ENCODE results near the gene MADD.
A peak's percentile ranks its signal among the peaks of the same experiment; 100 is the strongest.

The MADD gene

DNA sequence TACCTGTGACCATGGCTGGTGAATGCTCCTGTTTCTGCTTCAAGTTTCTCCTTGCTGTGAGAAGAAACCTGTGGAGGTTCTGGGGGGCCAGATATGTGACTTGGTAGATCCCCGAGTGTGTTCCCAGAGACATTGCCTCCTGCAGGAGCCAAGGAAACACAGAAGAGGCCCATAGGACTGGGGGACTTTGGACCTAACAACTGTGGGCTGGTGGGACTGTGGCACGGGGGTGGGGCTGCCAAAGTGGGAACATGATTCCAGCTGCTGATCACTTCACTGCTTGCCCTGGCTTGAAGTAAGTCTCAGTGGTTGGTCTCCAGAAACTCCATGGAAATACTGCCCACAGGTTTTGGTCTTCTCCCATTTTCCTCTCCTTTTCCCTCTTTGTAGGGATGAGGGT lies 16.3 kb upstream of the MADD start:
- DNase-seq, result no peak

- no peak for DNase-seq
Measured at GRCh38 chr11:47254386-47254785, 15.5 kb upstream of the MADD start.

- no peak for DNase-seq
Measured at GRCh38 chr11:47256374-47256773, 13.6 kb upstream of the MADD start.

DNA sequence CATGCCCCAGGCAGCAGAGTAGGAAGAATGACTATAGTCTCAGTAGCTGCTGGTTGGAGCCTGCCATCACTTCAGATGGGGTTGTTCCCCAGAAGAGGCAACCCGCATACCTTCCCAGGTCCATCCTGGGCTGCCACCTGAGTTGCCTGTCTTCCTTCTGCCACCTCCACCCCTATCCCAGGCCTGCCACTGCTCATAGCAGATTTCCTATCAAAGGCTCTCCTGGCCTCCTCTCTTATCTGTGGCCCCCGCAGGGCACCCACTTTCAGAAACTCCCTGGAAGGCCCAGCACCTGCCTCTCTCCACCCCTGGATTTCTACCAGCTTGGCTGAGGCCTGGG lies 12.8 kb upstream of the MADD start:
- no peak for DNase-seq

DNA sequence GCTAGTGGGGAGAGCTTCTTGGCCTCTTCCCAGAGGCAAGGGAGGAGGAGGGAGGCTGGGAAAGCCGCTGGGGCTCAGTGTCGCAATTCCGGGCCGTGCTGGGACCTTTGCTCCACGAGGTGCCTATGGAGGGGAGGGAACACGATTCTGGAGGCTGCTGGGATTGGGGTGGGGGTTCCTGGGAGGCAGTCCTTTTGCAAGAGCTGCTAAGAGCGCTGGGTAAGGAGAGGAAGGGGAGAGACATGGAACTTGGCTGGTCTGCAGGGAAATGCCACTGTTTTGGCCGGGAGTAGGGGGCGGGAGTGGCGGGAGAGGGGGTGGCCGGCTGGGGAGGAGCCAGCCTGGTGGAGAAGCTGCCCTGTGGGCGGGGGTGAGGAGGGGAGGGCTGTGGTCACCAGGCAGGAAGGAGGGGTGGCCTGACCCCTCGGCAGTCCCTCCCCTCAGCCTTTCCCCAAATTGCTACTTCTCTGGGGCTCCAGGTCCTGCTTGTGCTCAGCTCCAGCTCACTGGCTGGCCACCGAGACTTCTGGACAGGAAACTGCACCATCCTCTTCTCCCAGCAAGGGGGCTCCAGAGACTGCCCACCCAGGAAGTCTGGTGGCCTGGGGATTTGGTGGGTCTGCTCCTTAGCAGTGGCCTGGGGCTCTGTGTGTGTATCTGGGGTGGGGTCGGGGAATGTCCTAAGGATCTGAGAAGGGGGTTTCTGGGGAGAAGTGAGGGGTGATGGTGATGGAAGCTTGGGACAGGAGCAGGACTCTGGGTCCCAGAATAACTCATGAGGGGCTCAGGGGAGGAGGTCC lies 12.2 kb upstream of the MADD start, which contains the start of gene NR1H3:
Gene NR1H3 (plus strand): TSS at position 480 of the 800 bp plus-strand sequence. CDS start 1,221 bp downstream, outside the sequence.
- no peak for DNase-seq

DNA sequence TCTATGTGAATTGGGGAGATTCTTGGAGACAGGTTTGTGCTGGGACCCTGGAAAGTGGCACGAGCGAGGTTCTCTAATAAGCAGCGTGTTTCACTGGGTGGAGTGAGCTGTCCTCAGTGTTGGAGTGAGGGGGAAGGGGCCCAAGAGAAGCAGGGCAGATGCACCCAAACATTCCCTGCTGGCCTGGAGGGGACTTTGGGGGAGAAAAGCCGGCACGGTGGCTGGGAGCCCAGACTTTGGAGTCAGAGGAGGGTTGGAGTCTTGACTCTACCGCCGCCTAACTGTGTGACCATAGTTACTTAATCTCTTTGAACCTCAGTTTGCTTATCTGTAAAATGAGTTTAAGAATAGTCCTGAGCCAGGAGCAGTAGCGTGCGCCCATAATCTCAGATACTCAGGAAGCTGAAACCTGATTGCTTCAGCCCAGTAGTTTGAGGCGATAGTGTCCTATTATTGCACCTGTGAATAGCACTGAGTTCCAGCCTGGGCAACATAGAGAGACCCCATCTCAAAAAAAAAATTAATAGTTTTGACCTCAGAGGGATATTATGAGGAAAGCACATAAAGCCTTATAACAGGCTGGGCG lies 11.5 kb upstream of the MADD start:
- no peak for DNase-seq

DNA sequence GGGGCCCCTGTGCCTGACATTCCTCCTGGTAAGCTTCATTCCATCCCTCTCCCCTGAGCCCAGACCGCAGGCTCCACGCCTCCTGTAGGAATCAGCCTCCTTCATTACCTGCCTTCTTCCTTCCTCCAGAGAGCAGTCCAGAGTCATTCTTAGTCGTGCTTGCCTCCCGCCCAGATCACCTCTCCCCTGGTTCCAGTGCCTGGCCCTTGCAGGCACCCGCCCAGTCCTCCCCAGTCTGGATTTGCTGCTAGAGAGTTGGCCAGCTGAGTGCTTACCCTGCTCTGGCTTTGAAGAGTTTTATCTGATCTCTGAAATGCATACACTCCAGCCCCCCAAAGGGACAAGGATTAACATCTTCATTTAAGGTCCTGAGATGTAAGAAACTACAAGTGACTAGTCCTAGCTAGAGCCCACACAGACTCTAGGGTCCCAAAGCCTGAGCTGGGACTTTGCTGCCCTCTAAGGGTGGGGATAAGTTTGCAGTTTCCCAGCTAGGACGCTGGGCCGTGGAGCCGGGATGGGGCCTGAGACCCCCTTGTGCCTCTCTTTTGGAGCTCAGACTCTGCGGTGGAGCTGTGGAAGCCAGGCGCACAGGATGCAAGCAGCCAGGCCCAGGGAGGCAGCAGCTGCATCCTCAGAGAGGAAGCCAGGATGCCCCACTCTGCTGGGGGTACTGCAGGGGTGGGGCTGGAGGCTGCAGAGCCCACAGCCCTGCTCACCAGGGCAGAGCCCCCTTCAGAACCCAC lies 10.5 kb upstream of the MADD start:
- DNase-seq, result no peak

GRCh38 chr11:47260366-47260765 lies 9.6 kb upstream of the MADD start:
- DNase-seq, result no peak

DNA sequence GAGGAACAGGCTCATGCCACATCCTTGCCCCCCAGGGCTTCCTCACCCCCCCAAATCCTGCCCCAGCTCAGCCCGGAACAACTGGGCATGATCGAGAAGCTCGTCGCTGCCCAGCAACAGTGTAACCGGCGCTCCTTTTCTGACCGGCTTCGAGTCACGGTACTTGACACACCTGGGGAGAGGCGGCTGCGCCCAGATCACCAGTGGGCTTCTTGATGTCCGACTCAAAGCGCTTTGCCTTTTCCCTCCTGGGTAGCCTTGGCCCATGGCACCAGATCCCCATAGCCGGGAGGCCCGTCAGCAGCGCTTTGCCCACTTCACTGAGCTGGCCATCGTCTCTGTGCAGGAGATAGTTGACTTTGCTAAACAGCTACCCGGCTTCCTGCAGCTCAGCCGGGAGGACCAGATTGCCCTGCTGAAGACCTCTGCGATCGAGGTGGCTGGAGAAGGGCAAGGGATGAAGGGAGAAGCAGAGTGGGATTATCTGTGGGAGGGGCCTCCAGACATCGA lies 8.6 kb upstream of the MADD start:
- no peak for DNase-seq

- no peak for DNase-seq
Measured at GRCh38 chr11:47264119-47264518, 5.8 kb upstream of the MADD start.

DNA sequence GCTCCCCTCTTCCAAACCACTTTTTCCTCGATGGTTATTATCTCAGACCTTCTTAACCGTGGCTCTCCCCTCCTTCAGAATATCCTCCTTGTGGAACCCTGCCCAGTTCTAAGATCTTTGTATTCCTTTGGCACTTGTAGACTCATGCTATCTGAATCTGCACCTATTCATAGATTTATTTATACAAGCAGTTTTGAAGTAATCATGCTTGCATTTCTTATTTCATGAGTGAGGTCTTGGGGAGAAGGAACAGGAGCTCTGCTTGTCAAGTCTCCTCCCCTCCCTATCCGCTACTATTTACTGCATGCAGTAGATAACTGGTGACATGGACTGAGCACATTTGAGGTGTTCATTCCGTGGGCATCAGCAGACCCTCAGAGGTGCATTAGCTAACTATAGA lies 5.4 kb upstream of the MADD start:
- no peak for DNase-seq

GRCh38 chr11:47267876-47268275 lies 2.1 kb upstream of the MADD start:
- DNase-seq, result no peak

- DNase-seq, result no peak
Measured at GRCh38 chr11:47268448-47269001, 1.4 kb upstream of the MADD start.

DNA sequence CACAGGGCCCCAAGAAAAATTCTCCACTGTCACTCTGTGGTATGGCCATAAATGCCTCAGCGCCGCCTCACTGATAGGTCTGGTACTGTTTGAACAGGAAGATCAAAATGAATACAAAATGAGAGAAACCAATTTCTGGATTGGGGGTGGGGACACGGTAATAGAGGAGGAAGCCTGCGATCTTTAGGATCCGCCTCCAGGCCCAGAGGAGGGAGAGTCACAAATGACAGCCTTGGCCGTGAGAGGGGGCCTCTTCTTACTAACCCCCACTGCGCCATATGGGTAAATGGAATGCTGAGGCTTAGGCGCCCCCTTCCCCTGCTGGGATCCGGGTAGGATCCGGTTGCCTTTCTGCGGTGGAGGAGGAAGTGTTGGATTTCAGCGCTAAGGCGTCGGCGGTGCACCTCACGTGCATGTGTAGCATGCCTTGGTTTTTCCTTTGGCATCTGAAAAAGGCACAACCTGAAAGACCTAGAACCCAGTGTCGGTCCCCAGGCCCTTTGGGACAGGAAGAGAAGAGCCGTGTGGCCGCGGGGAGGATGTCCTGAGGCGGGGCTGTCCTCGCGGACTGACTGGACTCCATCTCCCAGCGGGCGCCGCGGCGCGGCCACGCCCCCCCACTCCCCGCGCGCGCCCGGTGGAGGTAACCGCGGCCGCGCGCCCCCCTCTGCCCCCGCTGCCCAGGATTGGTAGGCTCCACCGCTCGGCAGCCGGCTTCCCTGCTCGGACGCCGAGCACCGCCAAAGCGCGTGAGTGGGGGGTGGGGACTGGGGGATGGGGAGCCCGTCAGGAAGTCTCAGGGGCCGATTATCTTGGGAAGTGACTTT lies 718 bp upstream of the MADD start:
- DNase-seq, result peak; percentile 75

GRCh38 chr11:47270331-47271271 lies 668 bp downstream of the MADD start:
- no peak for DNase-seq

GRCh38 chr11:47271328-47271727 lies 1.4 kb downstream of the MADD start:
- DNase-seq, result no peak

GRCh38 chr11:47271961-47272661 lies 2.2 kb downstream of the MADD start:
- DNase-seq, result no peak

- DNase-seq, result no peak
Measured at GRCh38 chr11:47272706-47273105, 2.8 kb downstream of the MADD start.

DNA sequence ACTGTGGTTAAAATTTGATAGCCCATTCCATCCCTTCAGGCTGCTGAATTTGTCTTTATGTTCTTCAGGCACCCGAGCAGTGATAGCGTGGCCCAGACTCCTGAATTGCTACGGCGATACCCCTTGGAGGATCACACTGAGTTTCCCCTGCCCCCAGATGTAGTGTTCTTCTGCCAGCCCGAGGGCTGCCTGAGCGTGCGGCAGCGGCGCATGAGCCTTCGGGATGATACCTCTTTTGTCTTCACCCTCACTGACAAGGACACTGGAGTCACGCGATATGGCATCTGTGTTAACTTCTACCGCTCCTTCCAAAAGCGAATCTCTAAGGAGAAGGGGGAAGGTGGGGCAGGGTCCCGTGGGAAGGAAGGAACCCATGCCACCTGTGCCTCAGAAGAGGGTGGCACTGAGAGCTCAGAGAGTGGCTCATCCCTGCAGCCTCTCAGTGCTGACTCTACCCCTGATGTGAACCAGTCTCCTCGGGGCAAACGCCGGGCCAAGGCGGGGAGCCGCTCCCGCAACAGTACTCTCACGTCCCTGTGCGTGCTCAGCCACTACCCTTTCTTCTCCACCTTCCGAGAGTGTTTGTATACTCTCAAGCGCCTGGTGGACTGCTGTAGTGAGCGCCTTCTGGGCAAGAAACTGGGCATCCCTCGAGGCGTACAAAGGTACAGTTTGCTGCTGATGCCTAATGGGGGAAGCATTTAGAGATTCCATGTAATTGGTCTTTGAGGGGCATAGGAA lies 4.7 kb downstream of the MADD start:
- DNase-seq, result no peak

DNA sequence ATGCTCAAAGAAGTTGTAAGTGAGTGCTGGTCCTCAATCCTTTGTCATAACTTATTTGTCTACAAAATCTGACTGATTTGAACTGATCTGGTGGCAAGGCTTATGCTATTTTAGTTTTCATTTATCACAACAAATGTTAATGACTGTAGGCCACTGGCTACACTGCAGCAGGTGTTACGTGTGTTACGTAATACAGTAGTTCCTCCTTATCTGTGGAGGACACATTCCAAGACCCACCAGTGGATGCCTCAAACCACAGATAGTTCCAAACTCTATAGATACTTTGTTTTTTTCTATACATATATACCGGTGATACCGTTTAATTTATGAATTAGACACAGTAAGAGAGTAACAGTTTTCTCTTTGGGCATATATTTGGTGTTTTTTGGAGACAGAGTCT lies 7.0 kb downstream of the MADD start:
- no peak for DNase-seq
